ENCODE measurements around the gene ATP2B1.

GRCh38 chr12:89542912-89543592 lies 165.6 kb downstream of the ATP2B1 start:
- TF ChIP-seq EZH2 (IDR thresholded peaks at IDR 0.05; ENCODE audit: low read length, unreplicated experiment) (no peak), CTCF (conservative IDR thresholded peaks at IDR 0.05; ENCODE audit: low read depth, low read length) (peak; percentile 96)
